Hematopoietic multipotent progenitor cell treated with erythropoietin and hydrocortisone succinate and interleukin-3 and kit ligand, for 4 days (in vitro differentiated cells): Measurements from ENCODE around the gene TTC9.
"Not testable (repeated sequence)": the region's sequence is repeated elsewhere in the genome, so short reads cannot be mapped to it uniquely, and the experiment has no call there.

ENCODE experiments used
- DNase-seq: peaks from one replicate; pipeline ENCODE4 v3.0.0-alpha.2; 2015

TTC9 gene

GRCh38 chr14:70685474-70686197 is 43.9 kb downstream of the TTC9 start:
- no peak for DNase-seq

- DNase-seq = no peak
Measured at GRCh38 chr14:70692210-70692609, 50.5 kb downstream of the TTC9 start.

- no peak for DNase-seq
Measured at GRCh38 chr14:70696026-70696425, 54.3 kb downstream of the TTC9 start.

GRCh38 chr14:70697701-70698100 is 56.0 kb downstream of the TTC9 start:
- peak; percentile 13 for DNase-seq

GRCh38 chr14:70698288-70698687 is 56.6 kb downstream of the TTC9 start:
- DNase-seq = peak; percentile 87

GRCh38 chr14:70699646-70700045 is 57.9 kb downstream of the TTC9 start:
- no peak for DNase-seq

- no peak for DNase-seq
Measured at GRCh38 chr14:70700955-70701585, 59.4 kb downstream of the TTC9 start.

GRCh38 chr14:70701610-70702009 is 59.9 kb downstream of the TTC9 start:
- DNase-seq = no peak

GRCh38 chr14:70702161-70702560 is 60.4 kb downstream of the TTC9 start:
- no peak for DNase-seq

- DNase-seq = not testable (repeated sequence)
Measured at GRCh38 chr14:70703621-70704168, 62.0 kb downstream of the TTC9 start.

- no peak for DNase-seq
Measured at GRCh38 chr14:70704960-70705359, 63.2 kb downstream of the TTC9 start.

GRCh38 chr14:70706177-70706576 is 64.5 kb downstream of the TTC9 start:
- DNase-seq = no peak

GRCh38 chr14:70707138-70708038 is 65.7 kb downstream of the TTC9 start:
- peak; percentile 27 for DNase-seq

GRCh38 chr14:70708717-70709570 is 67.2 kb downstream of the TTC9 start:
- no peak for DNase-seq

GRCh38 chr14:70709726-70710382 is 68.1 kb downstream of the TTC9 start:
- no peak for DNase-seq

- DNase-seq = no peak
Measured at GRCh38 chr14:70711451-70711850, 69.7 kb downstream of the TTC9 start.

GRCh38 chr14:70713096-70713495 is 71.4 kb downstream of the TTC9 start:
- DNase-seq = no peak

GRCh38 chr14:70713511-70713916 is 71.8 kb downstream of the TTC9 start:
- no peak for DNase-seq

- peak; percentile 80 for DNase-seq
Measured at GRCh38 chr14:70714055-70714550, 72.4 kb downstream of the TTC9 start.

GRCh38 chr14:70716483-70716882 is 74.8 kb downstream of the TTC9 start:
- no peak for DNase-seq

GRCh38 chr14:70716958-70717357 is 75.2 kb downstream of the TTC9 start:
- peak; percentile 26 for DNase-seq
